Stimulated activated CD8-positive, alpha-beta memory T cell treated with anti-CD3 and anti-CD28 coated beads, Interleukin-15, amount 100 ng/mL, for 4 hours (primary cell): ENCODE results near the gene MACROD1.

ENCODE experiments used
- DNase-seq, 2 donors: peaks; one replicate each; pipeline ENCODE4 v3.0.0-alpha.2; 2020; ENCODE audit warnings: low read depth in 2 of 2

Gene MACROD1

DNA sequence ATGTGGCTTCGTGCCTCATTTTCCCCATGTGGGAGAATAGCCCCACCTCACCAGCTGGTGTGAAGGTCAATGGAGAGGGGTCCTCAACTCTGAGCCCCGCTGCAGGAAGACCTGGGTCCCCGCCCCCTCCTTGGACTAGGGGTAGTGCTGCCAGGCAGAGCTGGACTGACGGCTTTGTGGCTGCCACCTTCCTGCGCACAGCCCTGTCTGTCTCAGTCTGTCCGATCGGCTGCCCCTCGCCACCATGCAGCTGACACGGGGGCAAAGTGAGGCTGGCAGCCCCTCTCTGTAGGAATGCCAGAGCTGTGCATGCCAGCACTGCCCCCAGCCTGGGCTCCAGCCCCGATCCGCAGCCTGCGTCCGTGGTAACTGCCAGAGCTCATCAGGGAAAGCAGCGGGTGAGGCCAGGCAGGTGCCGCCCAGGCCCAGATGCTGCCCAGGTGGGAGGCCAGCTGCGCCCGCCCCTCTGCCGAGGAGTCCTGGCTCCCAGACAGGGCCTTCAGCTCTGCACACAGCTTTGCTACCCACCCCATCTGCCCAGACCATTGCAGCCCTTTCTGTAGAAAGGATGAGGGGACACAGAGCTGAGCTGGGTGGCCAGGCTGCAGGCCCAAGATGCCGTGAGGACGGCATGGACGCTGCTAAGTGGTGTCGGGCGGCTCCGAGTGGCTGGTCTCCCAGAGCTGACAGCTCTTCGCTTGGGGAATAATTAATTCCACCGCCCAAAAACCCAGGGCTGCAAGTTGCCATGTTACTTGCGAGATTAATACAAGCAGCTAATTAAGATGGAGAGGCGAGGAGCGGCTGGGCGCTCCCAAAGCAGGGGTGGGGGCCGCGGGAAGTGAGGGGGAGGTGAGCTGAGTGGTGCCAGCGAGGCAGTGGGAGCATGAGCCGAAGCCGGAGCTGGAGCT, 149.7 kb downstream of the MACROD1 start:
- no peak for DNase-seq

GRCh38 chr11:64015510-64015909, 150.4 kb downstream of the MACROD1 start:
- no peak for DNase-seq

GRCh38 chr11:64014356-64014755, 151.6 kb downstream of the MACROD1 start:
- DNase-seq = no peak

GRCh38 chr11:64013141-64013896, 152.6 kb downstream of the MACROD1 start:
- no peak for DNase-seq

DNA sequence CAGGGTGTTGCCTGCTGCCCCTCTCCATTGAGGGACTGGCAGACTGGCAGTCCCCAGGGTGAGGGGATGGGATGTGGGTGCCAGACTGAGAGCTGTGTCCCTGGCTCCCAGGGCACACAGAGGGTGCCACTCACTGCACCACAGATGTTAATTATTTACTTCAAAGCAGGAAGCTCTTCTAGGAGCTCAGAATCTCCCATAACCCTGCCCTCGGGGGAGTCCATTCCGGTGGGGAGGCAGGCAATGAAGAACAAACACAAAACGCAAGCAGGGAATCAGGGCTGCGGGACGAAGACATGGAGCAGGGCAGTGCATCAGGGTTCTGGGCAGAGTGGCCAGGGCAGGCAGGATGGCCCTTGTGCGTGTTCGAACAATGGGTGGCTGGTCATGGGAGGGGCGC, 154.5 kb downstream of the MACROD1 start:
- DNase-seq = no peak

DNA sequence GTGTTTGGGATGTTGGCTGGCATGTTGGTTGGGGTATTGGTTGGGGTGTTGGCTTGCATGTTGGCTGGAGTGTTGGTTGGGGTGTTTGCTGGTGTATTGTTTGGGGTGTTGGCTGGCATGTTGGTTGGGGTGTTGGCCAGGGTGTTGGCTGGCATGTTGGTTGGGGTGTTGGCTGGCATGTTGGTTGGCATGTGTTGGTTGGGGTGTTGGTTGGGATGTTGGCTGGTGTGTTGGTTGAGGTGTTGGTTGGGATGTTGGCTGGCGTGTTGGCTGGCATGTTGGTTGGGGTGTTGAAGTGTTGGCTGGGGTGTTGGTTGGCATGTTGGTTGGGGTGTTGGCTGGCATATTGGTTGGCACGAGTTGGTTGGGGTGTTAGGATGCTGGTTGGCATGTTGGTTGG, 155.1 kb downstream of the MACROD1 start:
- no peak for DNase-seq

GRCh38 chr11:64009710-64010109, 156.2 kb downstream of the MACROD1 start:
- DNase-seq = no peak

DNA sequence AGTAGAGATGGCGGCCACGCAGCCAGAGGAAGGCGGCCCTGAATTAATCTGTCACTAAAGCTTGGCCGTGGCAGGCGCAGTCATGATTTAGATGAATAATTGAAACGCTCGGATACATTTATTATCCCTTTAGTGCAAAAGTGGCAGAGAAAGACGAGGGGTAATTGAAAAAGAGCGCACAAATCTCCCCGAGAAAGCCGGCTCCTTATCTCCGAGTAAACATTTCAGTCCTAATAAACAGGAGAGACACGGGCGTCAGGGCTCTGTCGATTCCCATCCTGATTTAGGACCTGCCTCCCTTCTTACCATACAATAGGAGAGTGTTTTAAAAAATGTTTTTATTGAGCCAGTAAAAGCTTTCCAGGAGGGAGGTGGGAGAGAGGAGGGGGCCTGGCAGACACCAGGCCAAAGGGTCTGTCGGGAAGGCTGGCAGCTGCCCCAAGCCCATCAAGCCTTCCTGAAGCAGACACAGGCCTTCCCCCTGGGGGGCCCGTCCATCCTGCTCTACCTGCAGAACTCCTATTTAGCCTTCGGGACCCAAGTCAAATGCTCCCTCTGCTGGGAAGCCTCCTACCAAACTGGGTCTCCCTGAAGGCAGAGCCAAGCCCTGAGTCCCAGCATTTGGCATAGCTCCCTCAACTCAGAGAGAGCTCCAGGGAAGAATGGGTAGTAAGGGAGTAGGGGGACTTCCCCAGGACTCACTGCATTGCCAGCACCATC, 156.8 kb downstream of the MACROD1 start:
- no peak for DNase-seq

GRCh38 chr11:64008283-64008913, 157.5 kb downstream of the MACROD1 start:
- DNase-seq = no peak

GRCh38 chr11:64007629-64008282, 158.2 kb downstream of the MACROD1 start:
- no peak for DNase-seq

- no peak for DNase-seq
These were observed 158.7 kb downstream of the MACROD1 start for GRCh38 chr11:64007160-64007628.

GRCh38 chr11:64006398-64006797, 159.5 kb downstream of the MACROD1 start:
- no peak for DNase-seq

DNA sequence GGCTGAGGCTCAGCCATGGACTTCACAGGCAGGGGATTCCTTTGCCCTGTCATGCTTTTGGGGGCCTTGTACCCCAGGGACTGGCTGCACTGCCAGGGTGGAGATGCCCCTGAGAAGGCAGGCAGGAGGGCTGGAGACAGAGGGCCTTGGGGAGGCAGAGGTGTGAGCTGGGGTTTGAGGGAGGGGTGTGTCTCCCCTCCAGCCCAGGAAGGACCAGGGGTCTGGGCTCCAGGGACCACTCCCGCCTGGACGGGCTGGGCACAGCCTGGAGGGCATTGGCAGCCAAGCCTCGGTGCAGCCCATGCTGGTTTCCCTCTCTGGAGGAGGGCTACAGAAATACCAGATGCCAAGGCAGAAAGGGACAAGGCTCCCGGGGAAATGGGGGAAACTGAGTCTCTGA, 160.2 kb downstream of the MACROD1 start:
- no peak for DNase-seq

DNA sequence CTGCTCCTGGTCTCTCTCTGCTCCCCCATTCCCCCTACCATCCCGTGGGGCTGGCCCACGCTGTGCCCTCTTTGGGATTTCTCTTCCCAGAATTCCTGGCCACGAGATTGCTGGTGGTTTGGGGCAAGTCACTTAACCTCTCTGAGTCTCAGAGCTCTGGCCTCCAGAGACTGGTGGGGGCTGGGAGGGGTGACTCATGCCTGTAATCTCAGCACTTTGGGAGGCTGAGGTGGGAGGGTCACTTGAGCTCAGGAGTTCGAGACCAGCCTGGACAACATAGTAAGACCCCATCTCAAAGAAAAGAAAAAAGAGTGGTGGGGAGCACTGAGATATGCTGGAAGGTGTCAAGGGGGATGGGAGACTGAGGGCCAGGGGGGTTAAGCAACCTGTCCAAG, 161.3 kb downstream of the MACROD1 start:
- DNase-seq = no peak

- no peak for DNase-seq
These were observed 161.9 kb downstream of the MACROD1 start for GRCh38 chr11:64003807-64004589.

DNA sequence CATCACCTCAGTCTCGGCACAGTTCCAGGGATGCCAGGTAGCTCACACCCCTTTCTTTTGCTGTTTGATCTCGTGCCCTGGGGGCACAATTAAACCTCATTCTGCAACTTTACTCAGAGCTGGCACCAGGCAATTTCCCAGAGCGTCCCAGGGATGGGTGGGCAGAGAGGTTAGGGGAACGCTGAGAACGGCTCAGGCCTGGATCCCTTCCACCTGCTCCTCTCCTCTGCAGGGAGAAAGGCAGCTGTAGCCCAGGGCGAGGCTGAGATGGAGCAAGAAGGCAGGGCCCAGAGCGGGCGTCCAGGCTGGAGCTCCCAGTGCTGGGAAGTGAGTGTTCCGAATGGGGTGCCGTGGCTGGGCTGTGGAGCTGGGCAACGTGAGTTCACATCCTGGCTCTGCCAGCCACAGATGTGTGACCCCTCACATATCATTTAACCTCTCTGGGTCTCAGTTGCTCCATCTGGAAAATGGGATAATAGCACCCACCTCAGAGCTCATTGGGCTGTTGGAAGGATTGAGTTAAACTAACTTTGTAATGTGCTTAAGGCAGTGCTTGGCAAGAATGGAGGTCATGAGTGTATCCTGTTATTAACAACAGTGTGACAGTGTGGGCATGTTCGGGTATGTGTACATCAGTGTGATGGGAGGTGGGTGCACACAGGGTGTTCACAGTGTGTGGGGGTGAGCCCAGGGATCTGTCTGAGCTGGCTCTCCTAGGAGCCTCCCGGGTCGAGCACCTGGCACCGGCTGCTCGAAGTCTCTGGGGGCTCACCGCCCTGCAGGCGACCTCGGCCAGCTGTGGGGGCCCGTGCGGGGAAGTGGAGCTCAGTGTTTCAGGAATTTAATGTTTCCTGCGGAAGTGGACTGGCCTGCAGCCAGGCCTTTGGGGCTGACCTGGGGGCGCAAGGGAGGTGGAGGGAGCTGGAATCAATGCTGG, 164.2 kb downstream of the MACROD1 start:
- DNase-seq = no peak

DNA sequence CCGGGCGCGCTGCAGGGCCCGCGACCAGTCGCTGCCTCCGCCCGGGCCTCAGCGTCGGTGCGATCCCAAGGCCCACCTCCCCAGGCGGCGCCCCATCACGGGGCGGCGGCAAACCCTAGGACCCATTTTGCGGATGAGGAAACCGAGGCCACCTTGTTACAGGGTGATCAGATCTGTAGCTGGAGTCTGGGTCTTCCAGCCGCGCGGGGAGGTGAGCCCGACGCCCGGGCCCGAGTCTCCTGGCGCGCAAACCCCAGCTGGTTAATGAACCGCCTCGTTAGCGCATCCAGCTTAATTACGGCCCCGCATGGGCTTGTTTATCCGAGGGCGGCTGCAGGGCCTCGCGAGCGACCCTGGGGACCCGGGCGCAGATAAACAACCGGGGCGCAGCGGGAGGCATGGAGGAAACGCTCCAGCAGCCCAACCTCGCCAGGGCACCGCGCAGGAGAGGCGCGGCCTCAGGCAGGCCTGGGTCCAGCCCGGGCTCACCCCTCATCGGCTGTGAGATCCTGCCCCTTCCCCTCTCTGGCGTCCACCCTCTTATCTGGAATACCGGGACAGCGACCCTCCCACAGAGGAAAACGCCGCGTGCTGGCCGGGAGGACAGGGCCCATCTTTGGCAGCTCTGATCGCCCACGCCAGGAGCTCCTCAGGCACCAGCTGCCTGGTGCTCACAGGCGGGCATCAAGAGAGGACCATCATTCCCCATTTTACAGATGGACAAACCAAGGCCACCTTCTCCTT, 165.0 kb downstream of the MACROD1 start:
- DNase-seq = no peak

DNA sequence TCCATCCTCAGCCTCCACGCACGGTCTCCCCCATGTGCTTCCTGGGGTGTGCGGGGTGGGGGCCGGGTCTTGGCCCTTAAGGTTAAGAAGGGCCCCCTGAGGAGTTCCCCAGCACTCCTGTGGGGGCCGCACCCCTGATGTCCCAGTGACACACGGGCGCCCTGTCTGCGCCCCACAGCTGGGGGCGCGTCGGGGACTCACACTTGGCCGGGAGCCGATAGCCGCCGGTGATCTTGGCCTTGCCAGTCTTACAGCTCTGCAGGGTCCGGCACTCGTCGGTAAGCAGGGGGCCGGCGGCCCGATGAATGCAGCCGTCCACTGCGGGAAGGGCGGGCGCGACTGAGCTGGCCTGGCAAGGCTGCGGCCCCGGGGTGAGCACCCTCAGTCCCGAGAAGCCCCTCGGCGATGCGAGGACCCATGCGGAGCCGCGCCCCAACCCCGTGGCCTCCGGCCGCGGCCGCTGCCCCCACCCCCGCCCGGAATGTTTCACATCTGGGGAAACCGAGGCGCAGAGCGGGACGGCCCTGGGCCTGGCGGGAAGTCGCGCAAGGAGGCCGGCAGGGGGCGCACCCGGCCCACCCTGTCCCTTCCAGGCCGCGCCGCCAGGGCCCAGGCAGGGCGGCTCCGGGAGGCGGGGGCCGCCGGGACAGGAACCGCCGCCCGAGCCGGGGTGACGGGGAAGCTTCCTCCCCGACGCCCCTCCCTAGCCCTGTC, 165.7 kb downstream of the MACROD1 start:
- DNase-seq = peak; percentile 21 to 46
